Right lung (tissue), 5 donors: ENCODE results near the gene KCNJ10. TPM values are rescaled to one million over a fixed set of nuclear protein-coding genes. Genes with fewer than 3 reads are reported as not detected.

Source experiments
- DNase-seq, 2 donors: peaks; one replicate each; pipeline ENCODE4 v3.0.0-alpha.2; 2013
- polyA plus RNA-seq, 5 donors: library from polyadenylated mRNA; unstranded; fragments of 120-200 nt; gene quantifications; one replicate each; pipeline versions ENCODE4 v1.2.1 to v1.2.3, GENCODE V29; 2013; ENCODE audit warnings: inconsistent platforms in 1 of 5, low replicate concordance in 1 of 5; ENCODE audit not compliant: insufficient read length in 5 of 5, insufficient read depth in 1 of 5

Gene KCNJ10
- polyA plus RNA-seq, 5 donors: 0.13 to 0.61 (median 0.37) TPM

DNA sequence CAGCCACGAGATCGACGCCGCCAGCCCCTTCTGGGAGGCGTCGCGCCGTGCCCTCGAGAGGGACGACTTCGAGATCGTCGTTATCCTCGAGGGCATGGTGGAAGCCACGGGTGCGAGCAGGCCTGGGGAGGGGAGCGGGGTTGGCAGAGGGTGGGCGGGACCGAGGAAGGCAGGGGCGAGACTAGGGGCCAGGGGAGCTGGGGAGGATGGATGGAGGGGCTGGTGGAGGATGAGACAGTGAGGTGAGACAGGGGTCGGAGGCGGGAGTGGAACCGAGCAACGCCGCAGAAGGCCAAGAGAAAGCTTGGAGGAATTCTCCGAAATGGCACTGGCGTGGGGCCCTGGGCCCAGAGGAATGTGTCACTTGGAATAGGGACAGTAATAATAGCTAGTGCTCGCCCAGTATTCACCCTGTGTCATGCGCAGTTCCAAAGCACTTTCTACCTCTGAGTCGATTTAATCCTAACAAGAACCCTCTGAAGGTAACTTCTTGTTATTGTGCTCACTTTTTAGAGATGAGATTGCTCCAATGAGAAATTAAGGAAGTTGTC, 14.9 kb upstream of the KCNJ10 start:
- no peak for DNase-seq

- peak; percentile 43 to 49 for DNase-seq
Measured at GRCh38 chr1:160083968-160084770, 14.2 kb upstream of the KCNJ10 start.

- no peak for DNase-seq
Measured at GRCh38 chr1:160082926-160083325, 13.0 kb upstream of the KCNJ10 start.

DNA sequence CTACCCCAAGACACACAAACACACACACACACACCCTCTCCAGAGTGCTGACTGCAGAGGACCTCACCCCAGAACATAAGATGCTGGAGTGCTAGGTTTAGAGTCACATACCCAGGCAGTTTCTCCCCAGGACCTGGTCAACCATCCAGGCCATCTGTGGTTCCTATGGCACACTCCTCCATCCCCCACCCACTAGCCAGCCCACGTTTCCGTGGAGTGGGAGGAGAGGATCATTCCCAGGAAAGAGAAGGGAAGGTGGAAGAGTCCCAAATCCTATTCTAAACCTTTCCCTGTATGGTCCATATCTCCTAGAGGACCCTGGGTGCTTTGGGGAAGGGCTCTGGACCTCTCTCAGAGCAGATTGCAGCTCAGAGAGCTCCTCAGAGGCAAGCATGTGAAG, 12.5 kb upstream of the KCNJ10 start:
- DNase-seq: no peak

DNA sequence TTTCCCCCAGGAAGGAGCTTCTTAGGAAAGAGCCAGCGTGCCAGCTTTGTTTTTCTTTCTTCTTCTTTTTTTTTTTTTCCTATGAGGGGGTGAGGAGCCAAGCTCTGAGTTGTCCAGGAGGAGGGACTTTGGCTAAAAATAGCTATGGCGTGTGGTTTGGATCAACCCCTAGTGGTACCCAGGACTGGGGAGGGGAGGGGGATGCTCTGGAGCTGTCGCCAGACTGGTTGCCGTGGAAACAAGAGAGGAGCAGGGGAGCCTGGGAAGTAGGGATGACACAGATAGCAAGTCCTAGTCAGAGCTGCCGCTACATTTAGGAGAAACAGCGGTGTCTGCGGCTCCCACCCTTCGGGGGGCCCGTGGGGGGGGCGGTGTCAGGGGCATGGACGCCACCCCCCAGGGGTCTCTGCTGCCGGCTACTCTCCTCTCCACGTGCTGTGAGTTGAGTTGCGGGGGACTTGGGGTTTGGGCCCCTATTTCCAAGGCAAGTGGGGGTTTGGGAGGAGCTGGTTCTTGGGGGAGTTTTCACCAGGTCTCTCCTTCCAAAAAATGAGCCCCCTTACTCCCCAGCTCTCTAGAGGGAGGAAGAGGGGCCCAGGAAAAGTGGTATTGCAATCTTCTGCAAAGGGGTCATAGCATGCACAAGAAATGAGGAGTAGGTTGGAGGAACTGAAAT, 11.4 kb upstream of the KCNJ10 start, which contains the start of gene KCNJ9:
Gene KCNJ9, plus strand, starts transcription at position 278 of the 676 bp plus-strand sequence. CDS start 2,493 bp downstream, outside the sequence.
- no peak for DNase-seq

- no peak for DNase-seq
Measured at GRCh38 chr1:160080381-160081100, 10.6 kb upstream of the KCNJ10 start.

- no peak for DNase-seq
Measured at GRCh38 chr1:160079448-160079847, 9.5 kb upstream of the KCNJ10 start.

DNA sequence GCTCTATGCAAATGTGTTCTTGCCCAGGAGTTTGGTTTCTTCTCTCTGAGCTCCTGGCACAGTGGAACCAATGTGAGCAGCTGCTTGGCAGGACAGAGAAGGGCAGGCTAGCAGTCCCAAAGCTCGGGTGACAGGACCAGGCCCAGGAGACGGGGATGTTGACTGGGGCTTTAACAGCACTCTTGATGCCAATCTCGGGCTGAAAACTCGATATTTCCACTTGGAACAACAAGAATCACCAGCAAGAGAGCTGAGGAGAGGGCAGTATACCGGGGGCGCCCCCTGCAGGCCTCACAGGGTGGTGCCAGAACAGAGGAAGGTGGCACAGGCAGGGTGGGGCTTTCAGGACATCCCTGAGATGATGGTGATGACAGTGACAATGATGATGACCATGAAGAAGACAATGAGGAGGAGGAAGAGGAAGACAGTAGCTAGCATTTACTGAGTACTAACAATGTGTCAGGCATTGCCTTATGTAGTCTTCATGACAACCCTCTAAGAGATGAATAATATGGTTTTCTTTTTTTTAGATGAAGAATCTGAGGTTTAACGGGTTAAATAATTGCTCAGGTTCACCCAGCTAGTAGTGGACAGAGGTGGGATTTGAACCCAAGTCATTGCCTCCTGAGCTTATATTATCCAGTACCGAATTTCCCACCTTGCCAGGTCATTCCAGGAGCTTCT, 8.7 kb upstream of the KCNJ10 start:
- no peak for DNase-seq

DNA sequence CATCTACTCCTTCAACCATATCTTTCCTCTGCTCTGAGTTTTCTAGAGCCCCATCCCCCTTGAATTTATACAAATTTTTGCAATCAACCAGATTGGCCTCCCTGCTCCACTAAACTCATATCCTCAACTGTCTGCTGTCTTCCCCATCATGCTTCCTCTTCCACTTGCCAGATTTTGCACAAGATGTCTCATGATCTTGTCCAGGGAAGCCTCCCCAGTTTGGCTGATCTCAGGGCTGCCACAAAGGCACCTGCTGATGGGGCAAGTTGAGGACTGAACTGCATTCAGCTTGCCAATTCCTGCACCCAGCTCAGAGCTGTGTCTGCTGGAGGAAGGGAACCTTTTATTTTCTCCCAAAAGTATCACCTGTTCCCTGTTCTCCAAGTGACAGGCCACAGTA, 7.5 kb upstream of the KCNJ10 start:
- DNase-seq: no peak

DNA sequence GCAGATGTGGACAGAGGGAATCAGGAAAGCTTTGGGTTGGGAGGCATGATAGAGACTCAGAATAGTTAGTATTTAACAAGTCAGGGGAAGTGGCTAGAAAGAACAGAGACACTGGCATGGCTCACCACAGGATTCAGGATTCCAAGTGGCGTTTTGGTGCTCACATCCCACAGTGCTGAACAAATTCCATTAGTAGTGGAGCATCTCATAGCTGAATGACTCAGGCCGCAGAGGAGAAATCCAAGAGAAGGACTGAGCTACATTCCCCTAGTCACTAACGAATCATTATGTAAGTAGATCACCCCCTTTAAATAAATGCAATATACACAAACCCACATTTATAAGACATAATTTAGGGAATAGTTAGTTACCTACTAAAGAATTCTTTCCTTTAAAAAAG, 6.3 kb upstream of the KCNJ10 start:
- DNase-seq: no peak

DNA sequence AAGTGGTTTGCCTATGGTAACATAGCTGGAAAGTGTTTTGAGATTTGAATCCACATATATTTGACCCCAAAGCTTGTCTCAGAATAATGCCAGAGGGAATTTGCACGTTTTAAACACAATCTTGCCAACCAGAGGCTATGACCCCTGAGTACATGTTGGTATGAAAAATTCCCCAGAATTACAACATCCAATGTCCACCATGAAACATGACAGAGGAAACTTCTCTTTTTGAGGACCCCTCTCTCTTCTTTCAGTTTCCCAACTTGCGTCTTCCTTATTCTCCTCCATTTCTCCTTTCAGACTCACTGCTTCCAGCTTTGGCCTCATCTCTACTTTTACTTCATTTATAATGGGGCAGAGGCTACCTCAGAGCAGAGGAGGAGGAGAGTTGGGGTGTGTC, 5.9 kb upstream of the KCNJ10 start:
- no peak for DNase-seq

DNA sequence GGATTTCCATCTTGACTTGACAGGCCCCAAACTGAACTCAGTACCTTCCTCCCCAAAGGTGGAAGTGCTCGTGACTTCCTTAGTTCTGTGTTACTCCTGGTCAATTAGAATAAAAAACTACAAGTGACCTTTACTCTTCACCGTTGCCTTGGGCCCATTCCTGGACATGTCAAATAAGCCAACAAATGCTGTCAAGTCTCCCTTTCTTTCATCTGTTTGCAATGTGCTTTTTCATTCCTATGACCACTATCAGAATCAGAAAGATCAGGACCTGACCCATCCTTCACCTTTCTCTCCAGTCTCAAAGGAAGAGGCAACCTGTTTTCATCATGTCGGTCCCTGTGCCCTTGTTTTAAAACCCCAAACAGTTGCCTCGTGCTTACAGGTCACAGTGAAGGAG, 4.9 kb upstream of the KCNJ10 start:
- DNase-seq: no peak

GRCh38 chr1:160071289-160071688, 1.3 kb upstream of the KCNJ10 start:
- DNase-seq: no peak

- DNase-seq: peak; percentile 51 to 64
Measured at GRCh38 chr1:160070243-160071163, 543 bp upstream of the KCNJ10 start.

GRCh38 chr1:160068225-160068624, 1.7 kb downstream of the KCNJ10 start:
- no peak for DNase-seq

DNA sequence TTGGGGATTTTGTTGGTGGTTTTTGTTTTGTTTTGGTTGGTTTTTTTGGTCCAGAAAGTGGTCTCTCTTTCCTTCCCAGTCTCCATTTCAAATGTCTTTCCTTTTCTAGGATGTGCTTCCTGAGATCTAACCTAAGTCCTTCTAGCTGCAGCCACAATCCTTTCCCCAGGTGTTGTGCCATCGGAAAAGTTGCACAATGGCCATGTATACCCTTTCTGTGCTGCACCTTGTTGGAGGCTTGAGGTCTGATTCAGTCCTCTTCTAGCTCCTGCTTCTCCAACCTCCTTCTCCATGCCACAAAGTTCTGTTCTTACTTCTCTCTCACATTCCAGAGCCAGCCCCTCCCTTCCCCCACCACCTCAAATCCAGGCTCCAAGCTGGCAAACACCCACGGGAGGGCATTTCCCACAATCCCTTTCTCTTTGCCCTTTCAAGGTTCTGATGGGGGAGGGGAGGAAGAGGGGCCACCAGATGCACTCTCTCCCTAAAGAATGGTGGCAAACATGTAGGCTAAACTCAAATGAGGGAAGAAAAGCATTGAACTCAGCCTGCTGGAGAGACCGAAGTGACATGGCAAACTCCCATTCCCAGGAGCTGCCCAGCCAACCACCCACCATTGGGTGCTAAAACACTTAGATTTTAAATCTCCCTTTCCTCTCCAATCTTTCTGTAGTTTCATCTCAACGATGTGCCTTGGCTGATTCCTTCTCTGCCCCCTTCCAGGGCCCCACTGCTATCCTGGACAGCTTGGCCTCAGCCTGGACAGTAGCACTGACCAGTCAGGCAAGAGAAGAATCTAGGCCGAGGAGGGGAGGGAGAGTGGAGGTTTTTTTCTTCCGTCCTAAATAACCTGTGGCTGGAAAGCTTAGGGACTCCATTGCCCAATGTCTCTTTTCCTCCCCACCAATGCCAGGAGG, 2.9 kb downstream of the KCNJ10 start:
- no peak for DNase-seq

- DNase-seq: no peak
Measured at GRCh38 chr1:160064746-160065145, 5.2 kb downstream of the KCNJ10 start.

- no peak for DNase-seq
Measured at GRCh38 chr1:160064164-160064563, 5.8 kb downstream of the KCNJ10 start.

GRCh38 chr1:160063176-160063575, 6.8 kb downstream of the KCNJ10 start:
- no peak for DNase-seq

DNA sequence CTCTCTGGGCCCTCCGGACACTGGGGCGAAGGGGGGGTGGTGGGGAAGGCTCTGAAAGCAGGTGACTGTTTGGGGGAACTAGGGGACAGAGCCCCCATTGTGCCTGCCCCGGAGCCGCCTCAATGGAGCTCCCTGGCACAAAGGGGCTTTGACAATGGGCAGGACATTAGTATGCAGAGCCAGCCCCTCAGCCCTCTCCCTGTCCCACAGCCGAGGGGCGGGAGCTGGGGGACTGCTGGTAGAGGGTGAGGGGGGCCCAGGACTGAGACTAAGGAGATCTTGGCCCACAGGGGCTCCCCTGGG, 7.8 kb downstream of the KCNJ10 start:
- no peak for DNase-seq
